22Rv1 (cell line): ENCODE measurements around the gene AUTS2.

Experiments
- H3K27ac ChIP-seq: fragments of 450-650 bp; 2 replicates; pipeline ENCODE4 v1.5.1; 2017
- ZFX ChIP-seq: fragments of 450-650 bp; IDR thresholded peaks from 2 replicates; pipeline ENCODE4 v1.6.1; 2017; ENCODE audit warnings: antibody characterized with exemption, borderline replicate concordance
- TF ChIP-seq, protein P1 (sequence below): fragments of 450-650 bp; IDR thresholded peaks from 2 replicates; pipeline ENCODE4 v1.5.1; 2017; ENCODE audit warnings: mild to moderate bottlenecking

AUTS2 gene

GRCh38 chr7:70072220-70072619 lies 473.9 kb downstream of the AUTS2 start:
- H3K27ac ChIP-seq: no peak overlapping the region
- TF ChIP-seq, protein P1, sequence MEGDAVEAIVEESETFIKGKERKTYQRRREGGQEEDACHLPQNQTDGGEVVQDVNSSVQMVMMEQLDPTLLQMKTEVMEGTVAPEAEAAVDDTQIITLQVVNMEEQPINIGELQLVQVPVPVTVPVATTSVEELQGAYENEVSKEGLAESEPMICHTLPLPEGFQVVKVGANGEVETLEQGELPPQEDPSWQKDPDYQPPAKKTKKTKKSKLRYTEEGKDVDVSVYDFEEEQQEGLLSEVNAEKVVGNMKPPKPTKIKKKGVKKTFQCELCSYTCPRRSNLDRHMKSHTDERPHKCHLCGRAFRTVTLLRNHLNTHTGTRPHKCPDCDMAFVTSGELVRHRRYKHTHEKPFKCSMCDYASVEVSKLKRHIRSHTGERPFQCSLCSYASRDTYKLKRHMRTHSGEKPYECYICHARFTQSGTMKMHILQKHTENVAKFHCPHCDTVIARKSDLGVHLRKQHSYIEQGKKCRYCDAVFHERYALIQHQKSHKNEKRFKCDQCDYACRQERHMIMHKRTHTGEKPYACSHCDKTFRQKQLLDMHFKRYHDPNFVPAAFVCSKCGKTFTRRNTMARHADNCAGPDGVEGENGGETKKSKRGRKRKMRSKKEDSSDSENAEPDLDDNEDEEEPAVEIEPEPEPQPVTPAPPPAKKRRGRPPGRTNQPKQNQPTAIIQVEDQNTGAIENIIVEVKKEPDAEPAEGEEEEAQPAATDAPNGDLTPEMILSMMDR: no peak
- no peak for TF ChIP-seq ZFX

GRCh38 chr7:70076325-70076724 lies 478.1 kb downstream of the AUTS2 start:
- TF ChIP-seq, protein P1: no peak
- no peak for TF ChIP-seq ZFX
- no peak overlapping the region for H3K27ac ChIP-seq

GRCh38 chr7:70082099-70082611 lies 483.9 kb downstream of the AUTS2 start:
- no peak overlapping the region for H3K27ac ChIP-seq
- TF ChIP-seq, protein P1: no peak
- TF ChIP-seq ZFX: no peak

DNA sequence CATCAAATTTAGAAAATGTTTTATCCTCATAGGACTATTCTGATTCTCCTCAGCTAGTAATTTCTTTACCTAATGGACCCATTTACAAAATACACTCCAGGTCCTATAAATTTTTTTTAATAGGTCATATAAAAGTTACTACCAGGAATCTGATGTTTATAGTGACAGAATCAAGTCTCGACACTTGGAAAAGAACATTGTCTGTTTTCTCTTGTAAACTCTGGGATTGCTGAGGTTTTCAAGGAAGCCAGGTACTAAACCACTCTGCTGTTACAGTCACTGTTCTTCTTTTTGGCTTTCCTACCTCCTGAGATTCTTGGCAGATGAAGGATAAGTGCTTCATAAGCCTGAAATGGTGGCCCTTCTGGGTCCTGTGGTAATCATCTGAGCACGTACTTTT lies 493.1 kb downstream of the AUTS2 start:
- TF ChIP-seq, protein P1: no peak
- TF ChIP-seq ZFX: no peak
- no peak overlapping the region for H3K27ac ChIP-seq

DNA sequence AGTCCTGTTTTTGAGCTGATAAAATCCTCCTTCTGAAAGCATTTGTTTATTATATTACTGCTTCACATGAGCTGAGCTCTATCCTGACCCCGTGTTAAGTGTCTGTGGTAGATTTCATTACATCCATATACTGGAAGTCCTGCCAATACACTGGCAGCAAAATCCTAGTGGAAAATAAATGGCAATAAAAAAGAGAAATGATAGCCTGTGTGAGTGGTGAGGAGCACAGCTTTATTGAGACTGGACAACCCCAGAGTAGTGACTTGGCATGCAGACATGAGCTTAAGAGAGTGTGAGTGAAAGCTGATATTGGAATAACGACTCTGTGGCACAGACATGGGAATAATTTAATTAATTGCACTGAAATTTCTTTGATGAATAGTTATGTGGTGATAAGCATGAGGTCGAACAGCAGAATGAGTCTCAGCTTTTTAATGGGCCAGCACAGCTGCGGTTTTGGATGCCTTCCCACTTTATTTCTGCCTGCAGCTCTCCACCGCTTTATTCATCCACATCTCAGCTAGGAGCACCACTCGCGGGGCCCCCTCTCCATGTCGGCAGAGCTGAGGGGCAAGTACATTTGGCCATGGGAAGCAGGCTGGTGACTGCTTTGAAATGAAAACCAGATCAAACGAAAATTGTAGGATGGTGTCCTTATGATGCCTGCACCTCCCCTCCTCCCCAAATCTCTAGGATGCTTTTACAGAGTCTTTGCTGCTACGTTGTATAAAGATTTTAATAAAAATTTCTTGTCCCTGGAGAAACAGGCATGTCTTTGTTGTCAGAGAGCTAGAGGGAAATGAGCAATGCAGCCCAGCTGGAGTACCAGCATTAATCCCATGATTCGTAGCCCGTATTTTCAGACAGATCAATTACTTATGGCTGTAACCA lies 494.3 kb downstream of the AUTS2 start:
- no peak overlapping the region for H3K27ac ChIP-seq
- TF ChIP-seq, protein P1: no peak
- TF ChIP-seq ZFX: no peak

DNA sequence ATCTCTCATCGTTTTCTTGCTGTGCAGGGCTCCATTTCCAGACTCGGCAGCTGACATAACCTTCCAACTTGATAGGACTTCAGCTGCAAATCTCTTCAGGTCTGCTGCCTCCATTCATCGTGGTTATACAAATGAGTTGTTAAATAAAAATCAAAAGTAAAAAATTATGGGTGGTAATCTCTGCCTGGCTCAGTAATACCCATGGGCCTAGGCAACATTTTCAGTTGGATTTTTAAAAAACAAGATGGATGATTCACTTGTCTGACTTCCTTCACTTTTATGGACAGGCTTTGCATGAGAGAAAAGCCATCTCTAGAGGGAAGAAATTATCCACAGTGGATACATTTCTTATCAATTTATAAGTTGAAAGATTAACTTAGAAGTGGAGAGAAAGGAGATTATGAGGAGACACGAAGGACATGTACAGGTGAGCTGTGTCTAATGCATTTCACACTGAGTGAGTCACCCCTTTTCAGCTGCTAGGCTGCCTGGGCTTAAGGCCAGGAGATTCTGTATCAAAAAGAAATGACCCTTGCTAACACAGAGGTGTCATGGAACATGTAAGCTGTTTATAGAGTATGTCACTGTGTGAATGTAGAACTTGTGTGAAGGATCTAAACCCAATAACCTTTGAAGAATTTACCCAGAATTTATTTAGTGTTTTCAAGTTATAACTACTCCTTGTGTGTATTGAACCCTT lies 495.1 kb downstream of the AUTS2 start:
- H3K27ac ChIP-seq: no peak overlapping the region
- TF ChIP-seq ZFX: no peak
- TF ChIP-seq, protein P1: no peak
